NB4 (cell line): ENCODE data around the gene BDKRB2.

ENCODE experiments used
- DNase-seq: peaks from one replicate; pipeline ENCODE4 v3.0.0; 2010; ENCODE audit warnings: low read depth
- H3K4me3 ChIP-seq: one replicate; pipeline ENCODE4 v1.5.1; 2011; ENCODE audit warnings: mild to moderate bottlenecking, low read depth, low read length, moderate library complexity
- CTCF ChIP-seq: IDR thresholded peaks from one replicate; pipeline ENCODE4 v1.5.1; 2012; ENCODE audit warnings: low read depth, low read length
- MAX ChIP-seq: IDR thresholded peaks from 2 replicates; pipeline ENCODE4 v1.6.1; 2011; ENCODE audit warnings: low read depth, low read length
- MYC ChIP-seq: IDR thresholded peaks from 2 replicates; pipeline ENCODE4 v1.6.1; 2011; ENCODE audit warnings: low read depth, low read length
- POLR2A ChIP-seq: IDR thresholded peaks from 2 replicates; pipeline ENCODE4 v1.6.1; 2011; ENCODE audit warnings: mild to moderate bottlenecking; ENCODE audit not compliant: insufficient read length; ENCODE audit errors: extremely low read depth

BDKRB2 gene

GRCh38 chr14:96231056-96231455 is 26.4 kb downstream of the BDKRB2 start:
- H3K4me3 ChIP-seq, result no peak overlapping the region
- no peak for DNase-seq
- no peak for TF ChIP-seq MAX
- no peak for TF ChIP-seq POLR2A

GRCh38 chr14:96231526-96232130 is 27.0 kb downstream of the BDKRB2 start:
- TF ChIP-seq MYC (no peak), POLR2A (no peak), MAX (no peak), CTCF (no peak)
- DNase-seq, result no peak
- H3K4me3 ChIP-seq, result no peak overlapping the region

GRCh38 chr14:96232506-96232905 is 27.9 kb downstream of the BDKRB2 start:
- no peak for TF ChIP-seq MYC
- TF ChIP-seq POLR2A, result no peak
- no peak for TF ChIP-seq CTCF
- no peak for TF ChIP-seq MAX
- no peak overlapping the region for H3K4me3 ChIP-seq
- no peak for DNase-seq

- TF ChIP-seq MYC (no peak), POLR2A (no peak), MAX (no peak), CTCF (no peak)
- no peak for DNase-seq
- no peak overlapping the region for H3K4me3 ChIP-seq
These were observed 29.0 kb downstream of the BDKRB2 start for GRCh38 chr14:96233661-96234060.

- DNase-seq, result no peak
- no peak overlapping the region for H3K4me3 ChIP-seq
- TF ChIP-seq MYC (no peak), POLR2A (no peak), CTCF (no peak), MAX (no peak)
These were observed 30.8 kb downstream of the BDKRB2 start for GRCh38 chr14:96235426-96235825.

- TF ChIP-seq POLR2A, result no peak
- no peak for TF ChIP-seq MAX
- no peak for TF ChIP-seq MYC
- TF ChIP-seq CTCF, result no peak
- no peak for DNase-seq
- no peak overlapping the region for H3K4me3 ChIP-seq
These were observed 33.0 kb downstream of the BDKRB2 start for GRCh38 chr14:96237641-96238040.
